RPMI8226 (cell line): ENCODE measurements around the gene SEL1L.
A peak's percentile ranks its signal among the peaks of the same experiment; 100 is the strongest.
"Not testable (repeated sequence)": the region's sequence is repeated elsewhere in the genome, so short reads cannot be mapped to it uniquely, and the experiment has no call there.

Experiments used
- DNase-seq: peaks from one replicate; pipeline ENCODE4 v3.0.0-alpha.2; 2015

SEL1L gene

DNA sequence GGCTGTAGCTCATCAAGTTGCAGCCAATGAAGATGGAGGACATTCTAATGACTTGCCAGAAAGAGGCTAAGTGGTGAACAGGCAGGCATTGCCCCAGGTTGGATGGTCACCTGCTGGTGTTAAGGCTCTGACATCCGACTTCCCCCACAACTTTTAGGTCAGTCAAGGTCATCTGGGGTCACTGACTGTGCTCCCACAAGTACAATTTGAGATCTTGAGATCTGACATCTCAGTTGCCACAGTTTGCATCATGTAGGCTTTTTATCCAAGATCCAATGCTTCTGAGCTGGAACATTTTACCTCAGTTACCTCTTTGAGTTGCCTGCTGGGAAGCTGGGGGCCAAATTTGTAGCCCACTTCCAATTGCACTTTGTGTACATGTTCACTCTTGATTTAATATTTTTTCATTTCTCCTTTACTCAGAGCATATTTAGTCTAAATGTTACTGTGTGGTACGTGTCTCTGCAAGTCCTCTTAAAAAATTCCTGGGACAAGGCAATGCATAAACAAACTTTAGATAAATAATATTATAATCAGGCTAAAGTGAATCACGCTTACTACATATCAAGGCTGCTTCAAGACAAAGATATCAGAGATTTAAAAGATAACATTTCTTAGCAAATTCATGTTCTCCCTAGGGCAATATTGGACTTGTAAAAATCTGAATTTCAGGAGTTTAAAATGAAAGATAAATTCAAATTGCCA lies 61.4 kb downstream of the SEL1L start:
- peak; percentile 42 for DNase-seq

DNA sequence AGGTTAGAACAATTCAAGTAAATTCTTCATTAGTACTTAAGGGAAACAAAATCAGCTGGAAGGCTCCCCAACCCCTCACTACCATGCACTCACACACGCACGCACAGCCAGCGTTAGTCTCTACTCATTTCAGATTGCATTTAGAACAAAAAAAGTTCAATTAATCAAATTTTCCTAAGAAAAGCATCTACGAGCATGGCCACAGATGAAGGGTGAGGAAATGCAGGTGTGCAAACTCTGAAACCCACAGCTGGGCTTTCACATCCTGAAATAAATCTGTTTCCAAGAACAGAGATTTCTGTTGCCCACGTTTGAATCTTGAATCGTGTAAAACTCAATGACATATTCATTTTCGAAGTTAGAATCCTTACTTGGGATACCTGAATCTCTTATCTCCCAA lies 62.6 kb downstream of the SEL1L start:
- peak; percentile 77 for DNase-seq

DNA sequence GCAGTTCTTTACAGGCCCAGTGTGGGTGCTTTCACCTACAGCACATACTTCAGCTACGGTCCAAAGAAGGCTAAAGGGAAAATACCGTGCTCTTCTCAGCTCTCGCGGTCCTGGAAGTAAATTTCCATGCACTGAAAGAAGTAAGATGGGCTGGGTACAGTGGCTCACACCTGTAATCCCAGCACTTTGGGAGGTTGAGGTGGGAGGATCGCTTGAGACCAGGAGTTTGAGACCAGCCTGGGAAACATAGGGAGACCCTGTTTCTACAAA lies 63.2 kb downstream of the SEL1L start:
- DNase-seq, result peak; percentile 15

DNA sequence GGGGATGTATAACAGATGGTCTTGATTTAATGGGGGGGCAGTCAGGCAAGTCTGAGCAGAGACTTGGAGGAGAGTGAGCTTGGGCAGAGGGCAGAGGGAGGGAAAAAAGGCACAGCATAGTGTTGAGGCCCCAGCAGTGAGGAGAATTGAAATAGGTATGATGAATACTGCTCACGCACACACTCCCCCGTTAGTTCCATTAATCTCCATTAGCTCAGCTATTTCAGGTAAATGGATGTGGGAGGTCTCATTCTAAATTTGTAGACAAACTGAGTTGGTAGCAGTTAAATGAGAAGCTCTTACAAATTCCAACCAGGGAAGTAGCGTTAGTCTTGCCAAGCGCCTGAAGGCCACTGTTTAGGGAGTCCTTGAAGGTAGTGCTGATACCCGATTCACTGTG lies 66.8 kb downstream of the SEL1L start:
- DNase-seq, result no peak

DNA sequence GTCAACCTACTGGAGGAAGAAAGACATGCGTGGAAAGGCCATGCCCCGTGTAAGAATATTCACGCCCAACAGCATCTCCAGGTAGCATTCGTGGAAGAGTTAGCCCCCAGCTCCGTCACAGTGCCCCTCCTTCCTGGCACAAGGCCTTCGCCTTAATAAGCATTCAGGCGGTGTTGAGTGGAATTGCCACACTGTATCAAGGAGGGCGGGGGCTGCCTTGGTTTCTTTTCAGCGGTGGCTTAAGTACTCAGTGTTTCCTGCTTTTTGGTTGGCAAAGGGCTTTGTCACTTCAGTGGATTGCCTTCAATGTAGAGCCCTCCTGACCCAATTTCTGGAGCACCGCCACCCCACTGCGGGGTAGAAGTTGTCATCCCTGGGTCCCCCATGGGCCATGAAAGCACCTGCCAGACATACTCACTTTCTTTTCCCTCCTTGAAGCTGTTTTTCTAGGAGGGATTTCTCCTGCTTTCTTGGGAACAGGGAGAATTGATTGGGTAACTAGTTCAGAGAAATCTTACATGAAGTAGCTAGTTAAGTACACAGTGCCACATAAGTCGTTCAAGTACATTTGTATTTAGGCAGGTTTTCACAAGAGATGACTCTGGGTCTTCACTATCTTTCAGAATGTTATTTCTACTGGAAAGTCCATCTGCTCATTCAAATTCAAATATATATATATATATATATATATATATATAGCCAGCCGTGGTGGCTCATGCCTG lies 68.0 kb downstream of the SEL1L start:
- DNase-seq, result no peak

DNA sequence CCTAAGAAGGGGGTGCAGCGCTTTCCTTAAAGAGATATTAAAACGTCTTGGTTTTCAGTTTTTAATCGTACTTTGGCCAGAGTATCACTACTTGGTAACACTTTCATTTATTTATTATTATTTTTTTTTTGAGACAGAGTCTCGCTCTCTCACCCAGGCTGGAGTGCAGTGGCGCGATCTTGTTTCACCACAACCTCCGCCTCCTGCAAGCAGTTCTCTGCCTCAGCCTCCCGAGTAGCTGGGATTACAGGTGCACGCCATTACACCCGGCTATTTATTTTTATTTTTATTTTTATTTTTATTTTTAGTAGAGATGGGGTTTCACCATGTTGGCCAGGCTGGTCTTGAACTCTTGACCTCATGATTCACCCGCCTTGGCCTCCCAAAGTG lies 68.7 kb downstream of the SEL1L start:
- not testable (repeated sequence) for DNase-seq

DNA sequence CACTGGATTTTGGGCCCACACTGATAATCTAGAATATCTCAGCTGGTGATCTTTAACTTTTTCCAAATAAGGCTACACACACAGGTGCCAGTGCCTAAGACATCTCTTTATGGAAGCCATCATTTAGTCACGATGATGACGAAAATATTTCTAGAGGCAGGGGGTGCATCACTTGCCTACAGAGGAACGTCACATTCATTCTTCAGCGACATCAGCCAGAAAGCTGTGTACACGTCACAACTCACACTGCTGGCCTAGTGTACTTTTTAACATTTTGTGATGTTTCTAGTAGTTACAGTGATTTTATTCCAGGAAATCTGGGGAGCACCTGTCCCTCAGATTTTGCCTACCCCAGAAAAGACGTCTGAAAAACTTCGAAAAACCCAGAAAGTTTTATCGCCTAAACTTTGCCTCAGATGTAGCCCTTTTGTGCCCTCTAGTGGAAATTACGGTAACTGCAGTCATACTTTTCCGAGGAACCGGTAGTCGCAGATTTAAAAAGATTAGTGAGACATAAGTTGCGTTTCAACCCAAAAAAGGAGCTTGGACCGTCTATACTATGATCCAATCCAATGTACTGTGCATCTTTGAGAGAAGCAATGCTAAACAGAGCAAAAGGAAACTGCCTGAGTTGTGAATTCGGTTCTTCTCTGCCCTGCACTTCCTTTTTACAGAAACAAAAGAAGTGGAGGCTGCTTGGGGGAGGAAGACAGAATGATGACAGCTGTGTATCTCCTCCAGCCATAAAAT lies 69.2 kb downstream of the SEL1L start:
- DNase-seq, result peak; percentile 72

DNA sequence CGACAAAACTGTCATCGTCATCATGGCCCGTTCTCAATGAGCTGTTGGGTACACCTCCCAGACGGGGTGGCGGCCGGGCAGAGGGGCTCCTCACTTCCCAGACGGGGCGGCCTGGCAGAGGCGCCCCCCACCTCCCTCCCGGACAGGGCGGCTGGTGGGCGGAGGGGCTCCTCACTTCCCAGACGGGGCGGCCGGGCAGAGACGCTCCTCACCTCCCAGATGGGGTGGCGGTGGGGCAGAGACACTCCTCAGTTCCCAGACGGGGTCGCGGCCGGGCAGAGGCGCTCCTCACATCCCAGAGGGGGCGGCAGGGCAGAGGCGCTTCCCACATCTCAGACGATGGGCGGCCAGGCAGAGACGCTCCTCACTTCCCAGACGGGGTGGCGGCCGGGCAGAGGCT lies 71.3 kb downstream of the SEL1L start:
- not testable (repeated sequence) for DNase-seq

DNA sequence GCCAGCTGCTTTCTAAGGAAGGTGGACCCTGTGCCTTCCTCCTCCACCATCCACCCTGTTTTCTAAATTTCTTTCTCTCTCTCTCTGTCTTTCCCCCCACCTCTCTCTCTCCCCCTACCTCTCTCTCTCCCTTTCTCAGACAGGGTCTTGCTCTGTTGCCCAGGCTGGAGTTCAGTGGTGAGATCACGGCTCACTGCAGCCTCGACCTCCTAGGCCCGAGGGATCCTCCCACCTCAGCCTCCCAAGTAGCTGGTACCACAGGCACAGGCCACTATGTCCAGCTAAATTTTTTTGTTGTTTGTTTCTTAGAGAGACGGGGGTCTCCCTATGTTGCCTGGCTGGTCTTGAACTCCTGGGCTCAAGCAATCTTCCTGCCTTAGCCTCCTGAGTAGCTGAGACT lies 73.7 kb downstream of the SEL1L start:
- DNase-seq, result no peak

DNA sequence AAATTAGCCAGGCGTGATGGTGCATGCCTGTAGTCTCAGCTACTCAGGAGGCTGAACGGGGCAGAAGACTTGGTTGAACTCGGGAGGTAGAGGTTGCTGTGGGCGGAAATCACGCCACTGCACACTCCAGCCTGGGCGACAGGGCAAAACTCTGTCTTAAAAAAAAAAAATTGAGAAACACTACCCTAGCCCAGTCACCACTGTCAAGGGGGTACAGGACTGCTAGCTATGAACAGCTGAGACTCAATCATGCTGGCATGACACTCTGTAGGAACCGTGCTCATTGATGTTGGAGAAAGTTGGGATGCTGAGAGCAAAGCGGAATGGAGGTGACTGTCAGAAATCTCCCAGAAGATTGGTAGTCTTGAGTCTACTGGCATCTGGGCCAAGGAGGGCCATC lies 75.3 kb downstream of the SEL1L start:
- DNase-seq, result no peak

DNA sequence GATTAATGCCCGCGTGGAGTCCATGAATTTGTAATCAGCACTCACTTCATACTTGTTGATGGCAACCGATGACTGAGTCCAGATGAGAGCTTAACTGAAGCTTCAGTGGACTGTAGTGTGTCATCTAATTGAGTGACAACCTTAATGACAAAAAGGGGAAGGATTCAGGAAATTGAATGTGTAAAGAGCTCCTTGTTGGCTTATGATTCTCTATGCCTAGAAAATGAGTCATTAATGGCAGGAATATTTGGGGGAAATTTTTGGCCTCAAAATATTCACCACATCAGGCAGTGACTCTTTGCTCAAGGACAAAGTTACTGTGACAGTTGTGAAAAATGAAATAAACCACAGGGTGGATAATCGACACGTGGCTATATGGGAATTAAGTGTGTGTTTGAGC lies 78.3 kb downstream of the SEL1L start:
- no peak for DNase-seq

DNA sequence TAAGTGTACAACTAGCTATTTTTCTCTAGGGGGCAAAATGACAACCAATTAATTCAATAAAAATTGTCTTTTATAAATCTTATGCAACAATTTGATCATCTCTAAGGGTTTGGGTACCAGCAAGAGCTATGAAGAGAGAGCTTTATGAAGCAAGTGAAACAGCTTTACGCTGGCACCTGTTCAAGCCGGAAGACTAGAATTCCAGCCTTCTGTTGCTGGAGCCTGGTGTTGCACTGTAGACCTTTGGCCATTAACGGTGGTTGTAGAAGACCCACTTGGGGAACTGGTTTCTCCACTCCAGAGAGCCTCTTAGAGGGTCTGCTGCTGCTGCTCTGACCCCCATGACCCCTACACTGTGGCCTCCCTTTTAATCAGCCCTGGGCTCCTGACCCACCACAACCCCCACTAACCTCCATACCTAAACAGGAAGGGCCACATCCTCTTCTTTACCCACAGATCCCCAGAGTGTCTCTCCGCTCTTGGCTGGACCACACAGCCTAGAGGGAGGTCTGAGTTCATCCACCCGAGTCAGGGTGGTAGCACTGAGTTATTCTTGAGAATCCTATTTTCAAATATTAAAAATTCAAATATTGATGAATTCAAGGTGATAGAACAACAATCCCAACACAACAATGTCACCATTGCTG lies 79.0 kb downstream of the SEL1L start:
- DNase-seq, result no peak

DNA sequence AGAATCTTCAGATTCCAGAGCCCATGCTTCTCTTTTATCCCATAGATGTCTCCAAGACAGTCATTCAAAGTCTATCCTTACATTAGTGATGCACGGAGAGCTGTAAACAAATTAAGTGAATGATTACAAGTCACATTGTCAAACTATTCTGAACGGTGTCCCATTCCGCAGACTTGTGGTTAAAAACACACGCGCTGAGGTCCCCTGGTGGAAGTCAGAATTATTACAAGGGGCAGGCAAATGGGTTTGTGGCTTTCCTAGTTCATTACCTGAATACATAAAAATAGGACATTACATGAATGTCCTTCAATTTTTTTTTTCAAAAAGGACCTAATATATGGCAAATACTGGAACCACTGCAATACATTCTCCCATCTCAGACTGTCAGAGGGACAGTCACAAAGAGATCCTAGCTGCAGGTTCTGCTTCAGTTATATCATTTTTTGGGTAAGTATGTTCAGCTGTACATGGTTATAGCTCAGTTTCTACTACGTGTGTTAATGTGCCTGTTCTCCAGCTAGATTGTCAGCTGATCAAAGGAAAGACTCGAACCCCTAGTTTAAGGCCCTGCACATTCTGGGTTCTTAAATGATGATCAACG lies 80.4 kb downstream of the SEL1L start:
- peak; percentile 67 for DNase-seq

DNA sequence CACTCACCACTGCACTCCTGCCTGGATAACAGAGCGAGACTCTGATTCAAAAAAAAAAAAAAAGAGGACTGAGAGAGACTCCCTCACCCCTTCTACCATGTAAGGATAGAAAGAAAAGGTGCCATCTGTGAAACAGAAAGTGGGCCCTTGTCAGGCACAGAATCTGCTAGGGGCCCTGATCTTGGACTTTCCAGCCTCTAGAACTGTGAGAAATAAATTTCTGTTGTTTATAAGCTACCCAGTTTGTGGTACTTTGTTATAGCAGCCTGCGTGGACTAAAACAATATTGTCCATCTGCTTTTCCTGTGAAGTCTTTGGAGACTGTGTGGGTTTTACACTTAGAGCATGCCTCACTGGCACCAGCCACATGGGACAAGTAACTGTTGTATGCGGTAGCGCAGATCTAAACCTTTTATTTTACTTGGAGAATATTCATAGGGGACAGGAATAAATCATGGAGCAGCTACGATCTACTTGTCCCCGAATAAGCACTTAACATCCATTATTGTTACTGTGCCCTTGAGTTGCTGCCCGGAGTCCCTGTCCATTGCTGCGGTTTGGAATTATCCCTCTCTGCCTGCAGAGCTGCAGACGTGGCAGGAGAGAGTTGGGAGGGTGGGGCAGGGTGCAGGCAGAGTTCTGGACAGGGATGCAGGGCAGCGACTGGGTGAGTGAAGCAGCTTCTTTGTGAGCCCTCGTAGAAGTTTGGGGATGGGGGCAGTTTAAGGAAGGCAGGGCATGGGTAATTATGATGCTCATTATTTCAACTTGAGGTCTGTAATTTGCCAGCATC lies 81.1 kb downstream of the SEL1L start:
- DNase-seq, result no peak

DNA sequence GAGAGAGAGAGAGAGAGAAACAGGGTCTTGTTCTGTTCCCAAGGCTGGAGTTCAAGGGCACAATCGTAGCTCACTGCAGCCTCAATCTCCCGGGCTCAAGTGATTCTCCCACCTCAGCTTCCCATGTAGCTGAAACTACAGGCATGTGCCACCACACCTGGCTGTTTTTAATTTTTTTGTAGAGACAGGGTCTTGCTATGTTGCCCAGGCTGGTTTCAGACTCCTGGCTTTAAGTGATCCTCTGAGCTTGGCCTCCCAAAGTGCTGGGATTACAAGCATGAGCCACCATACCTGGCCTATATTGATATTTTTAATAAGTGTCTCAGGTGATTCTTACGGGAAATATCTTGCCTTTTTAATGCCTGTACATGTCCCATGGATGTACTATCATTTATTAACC lies 82.7 kb downstream of the SEL1L start:
- DNase-seq, result no peak

DNA sequence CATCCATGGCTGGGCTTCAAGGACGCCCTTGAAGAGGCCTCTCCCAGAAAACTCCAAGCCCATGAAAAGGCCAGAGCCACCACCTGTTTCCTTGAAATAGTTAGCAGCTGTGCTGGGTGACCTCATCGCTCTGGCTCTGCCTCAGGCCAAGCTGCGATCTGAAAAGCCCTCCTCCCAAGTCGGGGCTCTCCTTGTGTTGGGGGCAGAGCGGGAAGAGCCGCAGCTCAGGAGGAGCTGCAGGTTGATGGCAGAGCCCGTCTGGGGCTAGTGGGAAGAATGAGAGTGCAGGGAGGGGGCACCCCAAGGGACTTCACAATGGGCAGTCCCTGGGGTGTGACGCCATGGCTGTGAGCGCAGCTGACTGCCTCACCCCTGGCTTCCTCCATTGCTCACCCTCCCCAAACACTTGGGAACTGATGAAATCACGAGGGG lies 83.5 kb downstream of the SEL1L start:
- DNase-seq, result no peak

DNA sequence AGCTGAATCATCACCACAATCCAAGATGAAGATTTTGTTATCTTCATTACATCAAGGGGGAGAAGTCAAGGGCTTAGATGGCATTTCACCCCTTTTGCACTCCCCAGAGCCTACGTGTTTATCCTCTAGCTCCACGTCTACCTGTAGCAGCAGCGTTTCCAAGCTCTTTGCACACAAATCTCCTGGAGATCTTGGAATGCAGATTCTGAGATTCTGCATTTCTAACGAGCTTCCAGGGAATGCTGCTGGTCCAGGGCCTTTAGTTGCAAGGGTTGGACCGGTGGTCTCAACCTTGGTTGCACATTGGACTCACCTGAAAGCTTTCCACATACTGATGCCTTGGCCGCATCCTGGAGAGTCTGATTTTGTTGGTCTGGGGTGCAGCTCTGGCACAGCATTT lies 84.1 kb downstream of the SEL1L start:
- DNase-seq, result no peak

DNA sequence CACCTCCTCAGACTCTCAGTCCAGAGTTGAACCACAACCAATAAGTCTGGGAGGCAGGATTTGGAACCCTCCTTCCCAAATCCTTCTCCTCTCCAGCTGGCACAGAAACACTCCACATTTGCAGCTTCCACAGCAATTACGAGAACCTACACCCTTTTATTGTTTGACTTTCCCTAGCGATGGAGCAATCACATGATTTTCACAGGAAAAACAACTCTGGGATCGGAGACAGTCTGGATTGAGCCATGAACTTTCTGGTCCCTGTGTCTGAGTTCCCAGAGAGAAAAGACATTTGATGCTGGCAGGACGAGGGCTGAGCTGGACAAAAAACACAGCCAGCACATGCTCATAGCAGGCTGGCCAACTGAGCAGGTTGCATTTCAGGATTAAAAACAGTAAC lies 84.5 kb downstream of the SEL1L start:
- no peak for DNase-seq

DNA sequence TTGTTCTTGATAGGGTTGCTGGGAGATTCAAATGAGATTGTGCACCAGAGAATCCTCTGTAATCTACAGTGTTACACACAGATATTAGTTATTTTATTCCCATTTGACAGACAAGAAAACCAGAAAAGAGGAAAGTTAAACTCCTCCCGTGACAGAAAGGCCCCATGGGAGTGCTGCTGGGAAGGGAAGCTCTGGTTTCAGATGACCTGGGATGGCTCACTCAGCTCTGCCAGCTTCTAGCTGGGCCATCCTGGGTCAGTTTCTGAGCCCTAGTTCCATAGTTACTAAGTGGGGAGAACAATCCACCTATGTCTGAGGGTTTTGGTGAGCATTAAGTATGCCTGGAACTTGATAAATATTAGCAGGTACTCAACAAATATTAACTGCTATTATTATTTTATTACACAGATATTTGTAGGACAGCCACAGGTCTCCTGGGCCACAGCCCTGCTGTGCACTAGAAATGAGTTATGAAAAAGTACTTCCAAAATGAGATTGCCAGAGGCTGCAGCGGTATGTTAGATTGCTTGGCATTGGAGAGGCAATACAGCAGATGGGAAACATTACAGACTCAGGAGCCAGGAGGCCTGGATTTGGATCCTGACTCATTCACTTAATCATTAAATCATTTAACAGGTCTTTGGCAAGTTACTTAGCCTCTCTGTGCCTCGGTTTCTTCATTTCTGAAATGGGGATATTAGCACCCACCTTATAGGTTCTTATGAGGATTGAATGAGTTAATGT lies 86.5 kb downstream of the SEL1L start:
- no peak for DNase-seq

DNA sequence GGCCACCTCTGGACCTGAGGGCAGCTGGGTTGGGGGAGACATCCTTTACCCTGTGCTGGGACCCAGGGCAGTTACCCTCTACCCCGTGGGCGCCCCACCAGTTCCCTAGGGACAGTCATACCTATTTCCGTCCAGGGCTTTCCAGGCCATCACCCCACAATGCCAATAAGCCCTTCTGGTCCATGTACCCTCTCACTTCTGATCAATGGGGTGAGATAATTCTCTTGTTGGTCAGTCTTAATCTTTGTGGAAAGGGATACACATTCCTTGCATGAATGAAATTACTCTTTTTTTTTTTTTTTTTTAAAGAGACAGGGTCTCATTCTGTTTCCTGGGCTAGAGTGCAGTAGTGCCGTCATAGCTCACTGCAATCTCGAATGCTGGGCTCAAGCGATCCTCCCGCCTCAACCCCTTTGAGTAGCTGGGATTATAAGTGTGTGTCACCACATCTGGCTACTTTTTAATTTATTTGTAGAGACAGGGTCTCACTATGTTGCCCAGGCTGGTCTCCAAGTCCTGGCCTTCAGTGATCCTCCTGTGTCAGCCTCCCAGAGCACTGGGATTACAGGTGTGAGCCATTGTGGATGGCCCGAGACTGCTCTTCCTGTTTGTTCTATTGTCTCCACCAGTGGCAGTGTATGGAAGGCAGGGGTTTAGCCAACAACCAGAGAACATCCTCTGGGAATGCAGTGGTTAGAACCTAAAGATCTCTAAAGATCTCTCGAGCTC lies 87.2 kb downstream of the SEL1L start:
- no peak for DNase-seq

DNA sequence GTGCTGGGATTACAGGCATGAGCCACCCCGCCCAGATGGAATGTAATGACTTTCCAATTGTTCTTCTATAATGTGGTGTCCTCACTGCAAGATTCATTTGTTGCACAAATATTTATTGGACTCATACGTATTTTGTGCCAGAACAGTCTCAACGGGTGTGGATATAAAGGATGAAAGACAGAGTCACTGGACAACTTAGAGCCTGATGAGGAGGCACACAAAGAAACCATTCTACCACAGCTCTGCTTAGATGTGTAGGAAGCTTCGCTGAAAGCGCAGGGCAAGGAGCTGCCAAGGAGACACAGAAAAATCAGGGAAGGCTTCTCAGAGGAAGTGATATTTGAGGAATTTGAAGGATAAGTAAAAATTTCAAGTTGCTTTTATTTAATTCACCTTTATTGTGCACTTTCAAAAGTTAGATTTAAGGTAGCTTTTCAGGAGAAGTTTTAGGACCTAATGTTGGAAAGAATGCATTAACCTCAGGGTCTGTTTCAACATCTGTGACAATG lies 92.0 kb downstream of the SEL1L start:
- DNase-seq, result no peak
